Activated CD4-positive, CD25-positive, alpha-beta regulatory T cell treated with anti-CD3 and anti-CD28 coated beads, Interleukin-2, amount 50 U/mL, for 72 hours (primary cell): ENCODE data around the gene NLE1.

Source experiments
- DNase-seq: peaks from one replicate; pipeline ENCODE4 v3.0.0; 2021

NLE1 gene

DNA sequence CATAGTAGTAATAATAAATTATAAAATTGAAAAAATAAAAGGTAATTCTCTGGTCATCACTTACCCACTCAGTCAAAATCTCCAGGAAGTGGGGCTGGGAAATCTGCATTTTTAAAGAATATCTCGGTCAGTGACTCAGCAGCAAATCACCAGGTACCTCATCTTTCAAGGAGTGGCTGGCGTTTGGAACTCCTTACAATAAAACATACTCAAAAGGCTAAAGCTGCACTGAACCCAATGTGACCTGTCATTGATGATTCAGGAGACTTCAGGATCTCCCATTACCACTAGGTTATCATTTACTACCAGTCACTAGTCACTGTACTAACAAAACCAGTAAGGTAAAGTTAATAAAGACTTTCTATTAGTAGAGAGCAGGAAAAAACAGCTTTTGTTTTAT, 57.1 kb downstream of the NLE1 start:
- DNase-seq: no peak

DNA sequence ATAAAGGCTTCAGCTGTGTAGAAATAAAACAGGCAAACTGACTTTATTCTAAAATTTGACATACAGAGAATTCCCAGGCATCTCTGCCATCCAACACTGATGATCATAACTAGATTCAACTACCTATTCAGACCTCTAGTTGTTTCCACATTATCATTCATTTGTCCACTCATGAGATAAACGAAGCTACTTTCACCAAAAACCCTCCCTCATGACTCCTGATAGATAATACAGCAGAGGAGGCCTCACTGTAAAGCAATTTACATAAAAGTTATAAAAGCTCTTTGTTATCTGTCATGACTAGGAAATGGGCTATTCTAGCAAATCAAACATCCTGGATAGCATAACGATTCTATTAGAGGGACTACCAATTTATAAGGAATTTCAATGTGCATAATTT, 59.0 kb downstream of the NLE1 start:
- DNase-seq: no peak

DNA sequence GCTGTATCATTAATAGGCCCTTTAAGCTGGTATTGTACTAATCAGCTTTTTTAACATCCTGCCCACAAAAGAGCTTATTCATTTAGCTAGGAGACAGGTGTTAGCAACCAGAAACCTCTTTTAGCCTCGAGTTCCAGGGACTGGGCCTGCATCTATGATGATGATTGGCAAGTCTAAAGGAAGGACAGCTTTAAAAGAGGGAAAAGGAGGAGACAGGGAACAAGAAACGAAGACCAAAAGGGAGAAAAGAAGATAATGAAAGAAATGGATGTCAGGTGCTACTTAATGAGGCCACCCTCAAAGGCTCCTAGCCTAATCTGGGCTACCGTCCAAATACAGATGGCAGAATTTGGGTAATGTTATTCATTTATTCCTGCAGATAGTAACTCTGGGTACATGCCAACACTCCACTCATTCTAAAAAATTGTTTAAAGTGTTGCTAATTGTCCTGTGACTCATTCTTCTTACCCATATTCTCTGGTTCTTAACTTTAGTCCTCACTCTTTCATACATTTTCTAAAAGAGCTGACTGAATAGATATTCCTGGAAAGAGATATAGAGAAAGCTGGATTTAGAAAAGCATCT, 59.9 kb downstream of the NLE1 start:
- DNase-seq: no peak

DNA sequence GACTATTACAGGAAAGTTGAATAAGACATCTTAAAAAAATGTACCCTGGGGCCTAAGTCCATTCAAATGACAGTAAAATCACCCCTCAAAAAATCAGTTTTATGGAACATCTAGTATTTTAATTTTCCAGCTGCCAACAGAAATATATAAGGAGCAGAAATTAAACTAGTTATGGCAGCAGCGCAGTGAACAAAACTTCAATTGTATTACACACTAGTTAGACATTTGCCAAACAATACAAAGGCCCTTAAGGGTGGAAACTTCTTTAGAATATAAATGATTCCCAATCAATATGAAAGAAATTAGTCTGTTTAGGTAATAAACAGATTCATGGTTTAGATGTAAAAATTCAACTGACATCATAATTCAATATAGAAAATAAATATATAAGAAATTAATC, 60.5 kb downstream of the NLE1 start:
- no peak for DNase-seq

DNA sequence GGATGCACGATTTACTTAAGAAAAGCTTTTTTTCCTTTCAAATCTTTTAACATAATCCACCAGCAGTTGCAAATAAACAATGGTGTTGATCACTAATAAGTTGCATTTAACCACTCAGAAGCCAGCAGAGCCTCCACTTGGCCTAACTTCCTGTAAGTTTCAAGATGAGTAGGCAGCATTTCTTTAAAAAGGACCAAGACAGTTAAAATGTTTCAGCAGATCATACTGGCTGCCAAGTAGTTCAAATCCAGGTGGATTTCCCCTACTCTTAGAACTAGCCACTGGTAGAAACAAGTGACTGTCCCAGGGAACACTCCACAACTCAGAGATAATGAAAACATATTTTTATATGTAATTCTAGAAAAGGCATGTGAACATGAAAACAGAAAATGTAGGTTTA, 61.6 kb downstream of the NLE1 start:
- no peak for DNase-seq

DNA sequence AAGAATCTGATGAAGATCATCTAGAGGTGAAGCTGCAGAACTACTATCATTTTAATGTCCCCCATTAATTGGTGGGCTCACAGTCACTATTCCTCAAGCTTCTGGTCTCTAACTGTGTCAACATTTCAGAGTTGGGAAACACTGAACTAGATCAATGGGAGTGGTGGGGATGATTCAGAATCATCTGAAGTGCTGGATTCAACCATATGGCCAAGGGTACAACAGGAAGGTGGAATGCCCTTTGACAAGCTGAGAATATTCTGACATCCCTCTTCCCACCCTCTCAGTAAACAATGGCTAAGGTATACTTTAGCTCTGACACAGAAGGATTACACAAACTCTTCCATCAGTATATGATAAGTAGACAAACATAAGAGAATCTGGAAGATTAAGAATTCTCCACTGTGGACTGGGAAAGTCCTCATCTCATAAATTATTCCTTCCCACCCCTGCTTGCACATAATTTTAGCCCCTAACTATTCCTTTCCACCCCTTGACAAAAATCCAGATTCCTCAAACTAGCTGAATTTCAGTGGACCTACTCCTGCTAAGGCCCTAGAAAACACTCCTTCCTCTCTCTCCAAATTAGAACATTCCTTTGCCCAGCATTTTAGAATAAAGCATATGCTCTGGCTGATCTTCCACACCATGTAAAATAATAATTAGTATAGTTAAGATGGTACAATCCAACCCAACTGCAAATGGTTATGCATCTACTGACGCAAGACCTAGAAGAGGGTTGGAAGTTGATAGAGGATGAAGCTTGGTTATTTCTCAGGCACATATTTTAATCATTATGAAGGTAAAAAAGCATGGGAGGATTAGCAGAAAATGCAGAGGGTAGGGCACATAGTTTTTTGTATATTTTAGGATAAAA, 62.3 kb downstream of the NLE1 start:
- no peak for DNase-seq
